KMS-11 (cell line): ENCODE measurements around the gene FOXP4.

Experiments
- H2AFZ ChIP-seq: fragments of 200-600 bp; sonication (generic); 2 replicates; pipeline ENCODE4 v1.6.1; 2016; ENCODE audit warnings: antibody characterized with exemption, mixed run types, low read depth
- H3K27ac ChIP-seq: fragments of 200-600 bp; sonication (generic); 2 replicates; pipeline ENCODE4 v1.6.1; 2016; ENCODE audit warnings: mild to moderate bottlenecking, mixed run types
- H3K27me3 ChIP-seq: fragments of 200-600 bp; sonication (generic); 2 replicates; pipeline ENCODE4 v1.6.1; 2017; ENCODE audit warnings: mild to moderate bottlenecking, low read depth, mixed run types, moderate library complexity; ENCODE audit not compliant: insufficient read depth
- H3K36me3 ChIP-seq: fragments of 200-600 bp; sonication (generic); 2 replicates; pipeline ENCODE4 v1.6.1; 2017; ENCODE audit warnings: mild to moderate bottlenecking, mixed run types; ENCODE audit not compliant: insufficient read depth
- H3K4me1 ChIP-seq: fragments of 200-600 bp; sonication (generic); 2 replicates; pipeline ENCODE4 v1.6.1; 2016; ENCODE audit warnings: mild to moderate bottlenecking, low read depth, mixed run types; ENCODE audit not compliant: poor library complexity, severe bottlenecking
- H3K4me2 ChIP-seq: fragments of 200-600 bp; sonication (generic); 2 replicates; pipeline ENCODE4 v1.7.0; 2016; ENCODE audit warnings: mild to moderate bottlenecking, mixed run types
- H3K4me3 ChIP-seq: fragments of 200-600 bp; sonication (generic); IDR thresholded peaks from 2 replicates; pipeline ENCODE4 v1.6.1; 2017; ENCODE audit warnings: low read depth, low read length, mixed read lengths; ENCODE audit not compliant: insufficient read depth
- H3K79me2 ChIP-seq: fragments of 200-600 bp; sonication (generic); 2 replicates; pipeline ENCODE4 v1.6.1; 2016; ENCODE audit warnings: low read depth, mixed run types; ENCODE audit not compliant: insufficient read depth
- H3K9ac ChIP-seq: fragments of 200-600 bp; sonication (generic); 2 replicates; pipeline ENCODE4 v1.6.1; 2016; ENCODE audit warnings: mild to moderate bottlenecking, mixed run types
- H4K20me1 ChIP-seq: fragments of 200-600 bp; sonication (generic); 2 replicates; pipeline ENCODE4 v1.6.1; 2016; ENCODE audit warnings: mild to moderate bottlenecking, mixed run types; ENCODE audit not compliant: insufficient read depth
- CTCF ChIP-seq: fragments of 200-600 bp; sonication (generic); conservative IDR thresholded peaks from 2 replicates; pipeline ENCODE4 v1.6.1; 2017; ENCODE audit warnings: low read depth, mild to moderate bottlenecking, antibody characterized with exemption, low read length, moderate library complexity, mixed read lengths

Gene FOXP4

GRCh38 chr6:41524634-41525011 is 21.6 kb upstream of the FOXP4 start:
- Histone ChIP-seq H3K79me2 (no peaks in the 10 kb centered on the region), H3K4me1 (no peaks in the 10 kb centered on the region), H3K9ac (no peak overlapping the region), H3K27me3 (no peaks in the 10 kb centered on the region), H3K4me2 (no peak overlapping the region), H3K4me3 (no peak overlapping the region), H2AFZ (no peak overlapping the region), H3K27ac (no peak overlapping the region), H4K20me1 (no peaks in the 10 kb centered on the region), H3K36me3 (no peaks in the 10 kb centered on the region)
- no peak for TF ChIP-seq CTCF

GRCh38 chr6:41527721-41528408 is 18.3 kb upstream of the FOXP4 start:
- H3K9ac ChIP-seq = no peak overlapping the region
- H3K4me3 ChIP-seq = no peak overlapping the region
- no peaks in the 10 kb centered on the region for H4K20me1 ChIP-seq
- H3K27ac ChIP-seq = no peak overlapping the region
- no peak for TF ChIP-seq CTCF
- no peaks in the 10 kb centered on the region for H3K79me2 ChIP-seq
- no peaks in the 10 kb centered on the region for H3K36me3 ChIP-seq
- no peak overlapping the region for H2AFZ ChIP-seq
- no peaks in the 10 kb centered on the region for H3K27me3 ChIP-seq
- H3K4me1 ChIP-seq = peaks cover 17% of the 10 kb centered on the region
- H3K4me2 ChIP-seq = no peak overlapping the region

- Histone ChIP-seq H3K27ac (no peak overlapping the region), H3K4me1 (peaks cover 17% of the 10 kb centered on the region), H3K9ac (no peak overlapping the region), H2AFZ (no peak overlapping the region), H3K27me3 (no peaks in the 10 kb centered on the region), H4K20me1 (no peaks in the 10 kb centered on the region), H3K4me2 (no peak overlapping the region), H3K4me3 (no peak overlapping the region), H3K36me3 (no peaks in the 10 kb centered on the region), H3K79me2 (no peaks in the 10 kb centered on the region)
- TF ChIP-seq CTCF = no peak
Observed at GRCh38 chr6:41528409-41528963, 17.7 kb upstream of the FOXP4 start.

GRCh38 chr6:41529049-41529448 is 17.1 kb upstream of the FOXP4 start:
- no peak overlapping the region for H3K4me2 ChIP-seq

More at GRCh38 chr6:41529049-41529448, 17.1 kb upstream of the FOXP4 start:
- no peaks in the 10 kb centered on the region for H3K79me2 ChIP-seq
- H3K27ac ChIP-seq = no peak overlapping the region
- peaks cover 17% of the 10 kb centered on the region for H3K4me1 ChIP-seq
- H3K9ac ChIP-seq = no peak overlapping the region
- H4K20me1 ChIP-seq = no peaks in the 10 kb centered on the region
- no peak overlapping the region for H3K4me3 ChIP-seq
- TF ChIP-seq CTCF = no peak
- H3K27me3 ChIP-seq = no peaks in the 10 kb centered on the region
- no peak overlapping the region for H2AFZ ChIP-seq
- H3K36me3 ChIP-seq = no peaks in the 10 kb centered on the region
